HUES6 (cell line): ENCODE data around the gene UMAD1.
"Not testable (repeated sequence)": the region's sequence is repeated elsewhere in the genome, so short reads cannot be mapped to it uniquely, and the experiment has no call there.

Experiments
- H3K27ac ChIP-seq: 2 replicates; pipeline ENCODE4 v1.7.0; 2013; ENCODE audit warnings: low read depth, mild to moderate bottlenecking, low read length, inconsistent platforms
- H3K27me3 ChIP-seq: 2 replicates; pipeline ENCODE4 v1.6.1; 2013; ENCODE audit warnings: low read length; ENCODE audit not compliant: control insufficient read depth, insufficient read depth
- H3K36me3 ChIP-seq: 2 replicates; pipeline ENCODE4 v1.6.1; 2013; ENCODE audit warnings: low read length; ENCODE audit not compliant: control insufficient read depth, insufficient read depth
- H3K4me1 ChIP-seq: 2 replicates; pipeline ENCODE4 v1.6.1; 2013; ENCODE audit warnings: low read length; ENCODE audit not compliant: control insufficient read depth, insufficient read depth
- H3K4me3 ChIP-seq: 2 replicates; pipeline ENCODE4 v1.5.1; 2013; ENCODE audit warnings: low read depth, low read length
- H3K9ac ChIP-seq: one replicate; pipeline ENCODE4 v1.6.1; 2013; ENCODE audit warnings: mild to moderate bottlenecking, low read length
- H3K9me3 ChIP-seq: 2 replicates; pipeline ENCODE4 v1.6.1; 2013; ENCODE audit warnings: low read depth, low read length; ENCODE audit not compliant: control insufficient read depth, insufficient read depth

The UMAD1 gene

GRCh38 chr7:7652798-7653540 is 12.4 kb downstream of the UMAD1 start:
- H3K27ac ChIP-seq, result no peak overlapping the region
- H3K27me3 ChIP-seq, result no peaks in the 10 kb centered on the region
- H3K9me3 ChIP-seq, result no peaks in the 10 kb centered on the region
- H3K9ac ChIP-seq, result no peak overlapping the region
- no peak overlapping the region for H3K4me3 ChIP-seq
- H3K4me1 ChIP-seq, result no peaks in the 10 kb centered on the region
- H3K36me3 ChIP-seq, result no peaks in the 10 kb centered on the region

- no peak overlapping the region for H3K9ac ChIP-seq
- H3K4me1 ChIP-seq, result no peaks in the 10 kb centered on the region
- no peak overlapping the region for H3K4me3 ChIP-seq
- no peaks in the 10 kb centered on the region for H3K36me3 ChIP-seq
- no peak overlapping the region for H3K27ac ChIP-seq
- no peaks in the 10 kb centered on the region for H3K27me3 ChIP-seq
- H3K9me3 ChIP-seq, result no peaks in the 10 kb centered on the region
Measured at GRCh38 chr7:7653593-7654187, 13.1 kb downstream of the UMAD1 start.

- no peaks in the 10 kb centered on the region for H3K27me3 ChIP-seq
- no peaks in the 10 kb centered on the region for H3K36me3 ChIP-seq
- no peak overlapping the region for H3K4me3 ChIP-seq
- H3K9me3 ChIP-seq, result peaks cover 3% of the 10 kb centered on the region; the same call in 1 of the 2 replicates
- no peak overlapping the region for H3K9ac ChIP-seq
- no peak overlapping the region for H3K27ac ChIP-seq
- H3K4me1 ChIP-seq, result no peaks in the 10 kb centered on the region
Measured at GRCh38 chr7:7654964-7655715, 14.6 kb downstream of the UMAD1 start.

- not testable (repeated sequence) for H3K36me3 ChIP-seq, H3K9ac ChIP-seq, H3K27ac ChIP-seq, H3K9me3 ChIP-seq, H3K27me3 ChIP-seq, H3K4me3 ChIP-seq, H3K4me1 ChIP-seq
Measured at GRCh38 chr7:7656459-7656858, 15.9 kb downstream of the UMAD1 start.

GRCh38 chr7:7662527-7662926 is 22.0 kb downstream of the UMAD1 start:
- H3K9ac ChIP-seq, result peak overlapping the region; percentile 23
- H3K4me1 ChIP-seq, result peaks cover 12% of the 10 kb centered on the region
- H3K9me3 ChIP-seq, result peaks cover 3% of the 10 kb centered on the region; the same call in 1 of the 2 replicates
- no peak overlapping the region for H3K27ac ChIP-seq
- no peak overlapping the region for H3K4me3 ChIP-seq
- no peaks in the 10 kb centered on the region for H3K27me3 ChIP-seq
- no peaks in the 10 kb centered on the region for H3K36me3 ChIP-seq

GRCh38 chr7:7664291-7664690 is 23.7 kb downstream of the UMAD1 start:
- no peak overlapping the region for H3K9ac ChIP-seq
- no peaks in the 10 kb centered on the region for H3K27me3 ChIP-seq

GRCh38 chr7:7665031-7665430 is 24.5 kb downstream of the UMAD1 start:
- no peak overlapping the region for H3K4me3 ChIP-seq
- H3K27ac ChIP-seq, result no peak overlapping the region
- H3K9ac ChIP-seq, result no peak overlapping the region
- peaks cover 12% of the 10 kb centered on the region for H3K4me1 ChIP-seq
- H3K27me3 ChIP-seq, result no peaks in the 10 kb centered on the region
- no peaks in the 10 kb centered on the region for H3K9me3 ChIP-seq
- no peaks in the 10 kb centered on the region for H3K36me3 ChIP-seq

More at GRCh38 chr7:7664291-7664690, 23.7 kb downstream of the UMAD1 start:
- H3K9me3 ChIP-seq, result peaks cover 3% of the 10 kb centered on the region; the same call in 1 of the 2 replicates
- no peaks in the 10 kb centered on the region for H3K36me3 ChIP-seq
- H3K4me3 ChIP-seq, result no peak overlapping the region
- peaks cover 12% of the 10 kb centered on the region for H3K4me1 ChIP-seq
- no peak overlapping the region for H3K27ac ChIP-seq

GRCh38 chr7:7667187-7667586 is 26.6 kb downstream of the UMAD1 start:
- no peak overlapping the region for H3K9ac ChIP-seq
- H3K36me3 ChIP-seq, result no peaks in the 10 kb centered on the region
- H3K27ac ChIP-seq, result no peak overlapping the region
- H3K4me1 ChIP-seq, result peaks cover 5% of the 10 kb centered on the region
- no peaks in the 10 kb centered on the region for H3K9me3 ChIP-seq
- H3K4me3 ChIP-seq, result no peak overlapping the region
- no peaks in the 10 kb centered on the region for H3K27me3 ChIP-seq

GRCh38 chr7:7668706-7669105 is 28.2 kb downstream of the UMAD1 start:
- H3K36me3 ChIP-seq, result no peaks in the 10 kb centered on the region
- H3K27ac ChIP-seq, result no peak overlapping the region
- no peak overlapping the region for H3K4me3 ChIP-seq
- H3K4me1 ChIP-seq, result peaks cover 3% of the 10 kb centered on the region; the same call in 1 of the 2 replicates
- no peaks in the 10 kb centered on the region for H3K9me3 ChIP-seq
- no peaks in the 10 kb centered on the region for H3K27me3 ChIP-seq
- no peak overlapping the region for H3K9ac ChIP-seq

- Histone ChIP-seq H3K36me3 (no peaks in the 10 kb centered on the region), H3K4me1 (no peaks in the 10 kb centered on the region), H3K27ac (no peak overlapping the region), H3K27me3 (no peaks in the 10 kb centered on the region), H3K9ac (no peak overlapping the region), H3K4me3 (no peak overlapping the region), H3K9me3 (no peaks in the 10 kb centered on the region)
Measured at GRCh38 chr7:7670490-7670889, 29.9 kb downstream of the UMAD1 start.

- H3K9me3 ChIP-seq, result no peaks in the 10 kb centered on the region
- no peak overlapping the region for H3K4me3 ChIP-seq
- no peak overlapping the region for H3K27ac ChIP-seq
- H3K9ac ChIP-seq, result no peak overlapping the region
- no peaks in the 10 kb centered on the region for H3K36me3 ChIP-seq
- H3K4me1 ChIP-seq, result no peaks in the 10 kb centered on the region
- H3K27me3 ChIP-seq, result no peaks in the 10 kb centered on the region
Measured at GRCh38 chr7:7671361-7671760, 30.8 kb downstream of the UMAD1 start.
